Mesothelial cell of epicardium (in vitro differentiated cells): ENCODE measurements around the gene IL1RAPL2. TPM values are rescaled to one million over a fixed set of nuclear protein-coding genes. Genes with fewer than 3 reads are reported as not detected.
A peak's percentile ranks its signal among the peaks of the same experiment; 100 is the strongest.
"Not testable (repeated sequence)": the region's sequence is repeated elsewhere in the genome, so short reads cannot be mapped to it uniquely, and the experiment has no call there.

Source experiments
- DNase-seq, 2 experiments: peaks; one replicate each; pipeline ENCODE4 v3.0.0; 2021; ENCODE audit warnings: low spot score in 2 of 2; ENCODE audit not compliant: unreplicated experiment in 2 of 2
- H3K27ac Mint-ChIP-seq: 2 replicates; pipeline ENCODE4 v1.8.0; 2021; ENCODE audit warnings: mixed read lengths
- H3K27me3 Mint-ChIP-seq: 2 replicates; pipeline ENCODE4 v1.8.0; 2021; ENCODE audit warnings: low read depth, mixed read lengths
- H3K36me3 Mint-ChIP-seq: 2 replicates; pipeline ENCODE4 v1.8.0; 2021; ENCODE audit warnings: mixed read lengths
- H3K4me1 Mint-ChIP-seq: 2 replicates; pipeline ENCODE4 v1.8.0; 2021; ENCODE audit warnings: mixed read lengths
- H3K4me3 Mint-ChIP-seq: 2 replicates; pipeline ENCODE4 v1.8.0; 2021; ENCODE audit warnings: mild to moderate bottlenecking, moderate library complexity, mixed read lengths
- H3K9me3 Mint-ChIP-seq: 2 replicates; pipeline ENCODE4 v1.8.0; 2021; ENCODE audit warnings: mixed read lengths
- CTCF ChIP-seq: fragments of 200-600 bp; sonication (generic); IDR thresholded peaks from one replicate; pipeline ENCODE4 v1.5.0; 2021; ENCODE audit warnings: antibody characterized with exemption; ENCODE audit not compliant: unreplicated experiment
- total RNA-seq: library from RNA; stranded (reverse); gene quantifications from 3 replicates; pipeline ENCODE4 v1.2.1, GENCODE V29; 2021

The IL1RAPL2 gene
- total RNA-seq, result 0.42 to 0.92 TPM (median 0.54 TPM) in 3 replicates

GRCh38 chrX:104565791-104566680 lies at the start of gene IL1RAPL2:
TSS of gene IL1RAPL2 (plus strand) at chrX:104566199.
- peak; percentile 24 to 64 for DNase-seq
- peaks cover 12% of the 10 kb centered on the region for H3K9me3 Mint-ChIP-seq
- no peaks in the 10 kb centered on the region for H3K4me1 Mint-ChIP-seq
- no peaks in the 10 kb centered on the region for H3K36me3 Mint-ChIP-seq
- no peak within 1 kb of the TSS for H3K27ac Mint-ChIP-seq
- peak within 1 kb of the TSS; percentile 77 for H3K4me3 Mint-ChIP-seq
- TF ChIP-seq CTCF, result peak; percentile 46
- H3K27me3 Mint-ChIP-seq, result peaks cover 73% of the 10 kb centered on the region

GRCh38 chrX:104522386-104522785 lies 43.6 kb upstream of the IL1RAPL2 start:
- peaks cover 14% of the 10 kb centered on the region for H3K27me3 Mint-ChIP-seq
- H3K4me3 Mint-ChIP-seq, result no peak overlapping the region
- no peak for DNase-seq
- no peaks in the 10 kb centered on the region for H3K36me3 Mint-ChIP-seq
- no peaks in the 10 kb centered on the region for H3K4me1 Mint-ChIP-seq
- no peak overlapping the region for H3K27ac Mint-ChIP-seq
- peaks cover 24% of the 10 kb centered on the region for H3K9me3 Mint-ChIP-seq
- TF ChIP-seq CTCF, result no peak

- Mint-ChIP-seq H3K27ac (no peak overlapping the region), H3K4me1 (no peaks in the 10 kb centered on the region), H3K36me3 (no peaks in the 10 kb centered on the region), H3K4me3 (no peak overlapping the region), H3K9me3 (peaks cover 38% of the 10 kb centered on the region), H3K27me3 (peaks cover 12% of the 10 kb centered on the region)
- TF ChIP-seq CTCF, result no peak
- no peak for DNase-seq
Measured at GRCh38 chrX:104523858-104524257, 42.1 kb upstream of the IL1RAPL2 start.

- Mint-ChIP-seq H3K9me3 (peaks cover 52% of the 10 kb centered on the region), H3K27me3 (no peaks in the 10 kb centered on the region), H3K27ac (no peak overlapping the region), H3K4me1 (no peaks in the 10 kb centered on the region), H3K4me3 (no peak overlapping the region), H3K36me3 (no peaks in the 10 kb centered on the region)
- no peak for TF ChIP-seq CTCF
- DNase-seq, result no peak
Measured at GRCh38 chrX:104539081-104539480, 26.9 kb upstream of the IL1RAPL2 start.

GRCh38 chrX:104542447-104542846 lies 23.6 kb upstream of the IL1RAPL2 start:
- H3K9me3 Mint-ChIP-seq, result peaks cover 49% of the 10 kb centered on the region
- not testable (repeated sequence) for H3K36me3 Mint-ChIP-seq, H3K4me1 Mint-ChIP-seq, H3K4me3 Mint-ChIP-seq, H3K27ac Mint-ChIP-seq, DNase-seq, H3K27me3 Mint-ChIP-seq

- Mint-ChIP-seq H3K4me3 (no peak overlapping the region), H3K9me3 (peaks cover 9% of the 10 kb centered on the region)
Measured at GRCh38 chrX:104564335-104564734, 1.7 kb upstream of the IL1RAPL2 start.

More at GRCh38 chrX:104564335-104564734, 1.7 kb upstream of the IL1RAPL2 start:
- no peak overlapping the region for H3K27ac Mint-ChIP-seq
- H3K4me1 Mint-ChIP-seq, result no peaks in the 10 kb centered on the region
- H3K36me3 Mint-ChIP-seq, result no peaks in the 10 kb centered on the region
- TF ChIP-seq CTCF, result no peak
- peaks cover 56% of the 10 kb centered on the region for H3K27me3 Mint-ChIP-seq
- DNase-seq, result no peak
